Measurements from ENCODE around the gene KCNA2.

DNA sequence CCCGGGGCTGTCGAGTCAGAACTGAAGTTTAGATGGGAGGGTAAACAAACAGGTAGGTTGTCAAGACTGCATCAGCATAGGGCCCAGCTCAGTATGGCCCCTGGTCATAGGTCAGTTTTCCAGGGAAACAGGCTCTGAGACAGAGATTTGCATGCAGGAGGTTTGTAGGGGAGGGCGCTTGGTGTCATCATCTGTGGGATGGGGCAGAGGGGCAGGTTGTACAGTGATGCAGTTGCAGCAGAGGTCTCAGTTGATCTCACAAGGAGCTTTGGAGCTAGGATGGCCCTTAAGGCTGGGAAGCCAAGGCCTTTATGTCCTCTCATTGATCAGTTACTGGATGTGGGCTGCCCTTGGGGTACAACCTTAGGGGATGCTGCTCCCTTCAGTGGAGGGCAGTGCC, 48.7 kb downstream of the KCNA2 start:
- TF ChIP-seq, protein P1, sequence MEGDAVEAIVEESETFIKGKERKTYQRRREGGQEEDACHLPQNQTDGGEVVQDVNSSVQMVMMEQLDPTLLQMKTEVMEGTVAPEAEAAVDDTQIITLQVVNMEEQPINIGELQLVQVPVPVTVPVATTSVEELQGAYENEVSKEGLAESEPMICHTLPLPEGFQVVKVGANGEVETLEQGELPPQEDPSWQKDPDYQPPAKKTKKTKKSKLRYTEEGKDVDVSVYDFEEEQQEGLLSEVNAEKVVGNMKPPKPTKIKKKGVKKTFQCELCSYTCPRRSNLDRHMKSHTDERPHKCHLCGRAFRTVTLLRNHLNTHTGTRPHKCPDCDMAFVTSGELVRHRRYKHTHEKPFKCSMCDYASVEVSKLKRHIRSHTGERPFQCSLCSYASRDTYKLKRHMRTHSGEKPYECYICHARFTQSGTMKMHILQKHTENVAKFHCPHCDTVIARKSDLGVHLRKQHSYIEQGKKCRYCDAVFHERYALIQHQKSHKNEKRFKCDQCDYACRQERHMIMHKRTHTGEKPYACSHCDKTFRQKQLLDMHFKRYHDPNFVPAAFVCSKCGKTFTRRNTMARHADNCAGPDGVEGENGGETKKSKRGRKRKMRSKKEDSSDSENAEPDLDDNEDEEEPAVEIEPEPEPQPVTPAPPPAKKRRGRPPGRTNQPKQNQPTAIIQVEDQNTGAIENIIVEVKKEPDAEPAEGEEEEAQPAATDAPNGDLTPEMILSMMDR (IDR thresholded peaks at IDR 0.05), result no peak
- TF ChIP-seq POLR2A (IDR thresholded peaks at IDR 0.05), result no peak

Measured in esophagus squamous epithelium (tissue), 4 donors.